ENCODE measurements around the gene PTPN22.

DNA sequence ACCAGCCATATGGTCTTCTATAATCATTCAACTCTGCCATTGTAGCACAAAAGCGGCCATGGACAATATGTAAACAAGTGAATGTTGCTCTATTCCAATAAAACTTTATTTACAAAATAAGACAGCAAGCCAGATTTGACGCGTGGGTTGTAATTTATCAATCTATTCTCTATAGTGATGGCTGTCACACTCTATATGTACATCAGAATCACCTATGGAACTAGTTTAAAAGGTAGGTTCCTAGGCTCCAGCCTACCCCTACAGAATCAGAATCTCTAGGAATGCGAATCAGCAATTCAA is 8.2 kb upstream of the PTPN22 start:
- TF ChIP-seq CTCF (optimal IDR thresholded peaks at IDR 0.05 in 1 of 3, IDR thresholded peaks at IDR 0.05 in 1 of 3, conservative IDR thresholded peaks at IDR 0.05 in 1 of 3; ENCODE audit: extremely low read depth in 1 of 3, insufficient read depth in 2 of 3, low read length in 3 of 3): no peak
- no peak for TF ChIP-seq EZH2 (IDR thresholded peaks at IDR 0.05; ENCODE audit: low read length)
